Tongue (tissue), 2 donors: ENCODE measurements around the gene BLOC1S4. TPM values are rescaled to one million over a fixed set of nuclear protein-coding genes. Genes with fewer than 3 reads are reported as not detected.
"Not testable (repeated sequence)": the region's sequence is repeated elsewhere in the genome, so short reads cannot be mapped to it uniquely, and the experiment has no call there.

ENCODE experiments used
- DNase-seq: peaks from one replicate; pipeline ENCODE4 v3.0.0-alpha.2; 2015
- total RNA-seq: library from RNA; depleted of rRNA; stranded (reverse); fragments of >200 nt; gene quantifications from one replicate; pipeline ENCODE4 v1.2.3, GENCODE V29; 2014

Gene BLOC1S4
- total RNA-seq, 1 donor from 2014 or later, result 17.1 TPM

DNA sequence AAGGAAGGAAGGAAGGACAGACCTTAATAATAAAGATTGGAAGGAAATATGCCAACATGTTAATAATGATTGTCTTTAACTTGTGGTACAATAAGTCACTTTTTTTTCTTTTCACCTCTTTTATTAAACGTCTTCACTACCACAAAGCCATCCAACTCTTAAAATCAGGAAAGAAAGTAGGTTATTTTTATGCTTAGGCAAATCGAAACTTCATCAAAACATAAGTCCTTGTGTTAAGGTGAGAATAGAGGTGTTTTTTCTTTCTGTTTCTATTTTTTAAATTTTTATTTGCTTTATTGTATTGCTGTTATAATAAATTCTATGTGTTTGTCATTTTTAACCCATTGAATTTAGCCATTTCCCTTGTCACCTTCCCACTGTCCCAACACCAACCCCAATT, 26.5 kb downstream of the BLOC1S4 start:
- DNase-seq, result no peak

DNA sequence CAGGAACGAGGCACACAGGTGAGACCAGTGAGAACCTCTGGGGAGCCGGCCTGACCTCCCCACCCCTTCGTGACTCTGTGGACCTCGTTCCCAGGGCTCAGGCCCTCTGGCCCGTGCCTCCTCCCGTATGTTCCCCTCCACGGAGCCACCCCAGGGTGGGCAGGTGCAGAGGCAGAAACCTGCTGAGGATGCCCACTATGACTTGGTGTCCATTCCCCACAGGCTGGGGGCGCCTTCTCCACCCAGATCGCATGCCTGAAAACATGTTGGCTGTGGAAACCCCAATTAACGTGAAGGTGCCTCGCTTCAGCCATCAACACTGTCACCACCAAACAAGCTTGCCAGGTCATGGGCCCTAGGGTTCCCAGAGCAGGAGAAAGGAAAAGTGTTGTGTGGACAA, 27.0 kb downstream of the BLOC1S4 start:
- DNase-seq, result no peak

DNA sequence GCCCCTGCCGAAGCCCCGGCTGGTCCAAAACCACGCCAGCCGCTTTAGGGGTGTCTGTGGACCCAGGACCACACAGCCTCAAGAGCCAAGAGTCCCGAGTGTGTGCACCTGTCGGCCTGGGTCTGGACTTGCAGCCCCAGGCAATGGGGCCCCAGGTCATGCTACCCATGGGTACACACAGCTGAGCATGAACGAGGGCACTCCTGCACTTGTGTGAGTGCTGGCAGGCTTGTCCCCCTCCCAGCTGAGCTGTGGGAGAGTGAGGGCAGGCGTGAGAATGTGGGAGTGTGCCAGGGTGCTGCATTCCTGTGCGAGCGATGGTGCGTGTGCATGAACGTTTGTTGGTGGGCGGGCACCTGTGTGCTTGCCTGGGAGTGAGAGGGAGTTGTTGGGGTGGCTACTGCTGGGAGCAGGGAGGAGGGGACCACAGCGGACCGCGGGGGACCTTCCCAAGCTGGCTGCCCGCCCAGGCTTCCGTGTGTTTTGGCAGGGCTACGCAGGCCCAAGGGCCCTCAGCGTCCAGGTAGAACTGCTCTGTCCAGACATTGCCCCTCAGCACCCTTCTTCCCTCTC, 30.8 kb downstream of the BLOC1S4 start:
- peak; percentile 63 for DNase-seq

DNA sequence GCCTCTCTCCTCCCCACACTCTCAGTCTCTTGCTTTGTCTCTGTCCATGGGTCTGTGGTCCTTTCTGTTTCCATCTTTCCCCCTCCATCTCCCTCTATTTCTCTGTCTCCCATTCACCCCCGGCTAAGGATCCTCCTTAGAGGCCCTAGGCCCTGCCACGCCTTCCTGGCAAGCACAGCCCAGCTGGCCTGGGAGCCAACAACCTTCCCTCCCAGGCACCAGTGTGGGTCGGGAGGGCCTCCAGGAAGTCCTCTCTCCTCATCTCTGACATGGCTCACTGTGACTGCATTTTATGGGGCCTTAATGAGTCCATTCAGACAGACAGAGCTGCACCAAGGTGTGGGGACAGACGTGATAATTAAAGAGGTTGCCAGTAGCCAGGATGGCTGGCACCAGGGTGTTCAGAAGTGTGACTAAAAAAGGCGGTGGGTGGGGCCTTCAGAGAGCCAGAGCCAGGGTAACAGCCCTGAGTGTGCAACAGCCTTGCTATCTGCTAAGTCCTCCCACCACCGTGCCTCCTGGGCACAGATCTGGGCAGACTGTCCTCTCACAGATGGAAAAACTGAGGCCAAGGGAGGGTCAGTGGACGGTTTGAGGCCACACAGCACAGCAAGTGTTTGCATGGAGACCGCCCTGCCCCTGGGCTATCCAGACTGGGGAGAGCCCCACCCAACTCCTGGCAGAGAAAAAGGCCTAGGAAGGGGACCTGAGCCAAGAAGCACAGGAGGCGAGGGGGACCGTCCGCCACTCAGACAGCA, 31.5 kb downstream of the BLOC1S4 start:
- peak; percentile 56 for DNase-seq

DNA sequence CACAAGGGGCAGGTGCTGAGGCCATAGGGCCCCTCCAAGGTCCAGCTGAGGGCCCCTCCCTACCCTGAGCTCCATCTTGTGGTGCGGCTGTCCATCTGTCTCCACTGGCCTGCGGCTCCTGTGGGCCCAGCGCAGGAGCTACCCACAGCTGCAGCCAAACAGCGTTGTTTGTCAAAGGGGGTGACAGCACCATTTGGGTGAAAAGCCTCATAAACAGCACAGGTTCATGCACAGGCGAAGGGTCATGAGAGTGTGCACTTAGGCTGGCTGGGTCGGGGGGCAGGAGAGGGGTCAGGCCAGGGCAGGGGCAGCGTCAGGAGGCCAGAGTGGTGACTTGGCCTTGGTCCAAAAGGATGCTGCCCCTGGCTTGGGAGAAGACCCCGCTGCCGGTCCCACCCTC, 32.3 kb downstream of the BLOC1S4 start:
- DNase-seq, result no peak

DNA sequence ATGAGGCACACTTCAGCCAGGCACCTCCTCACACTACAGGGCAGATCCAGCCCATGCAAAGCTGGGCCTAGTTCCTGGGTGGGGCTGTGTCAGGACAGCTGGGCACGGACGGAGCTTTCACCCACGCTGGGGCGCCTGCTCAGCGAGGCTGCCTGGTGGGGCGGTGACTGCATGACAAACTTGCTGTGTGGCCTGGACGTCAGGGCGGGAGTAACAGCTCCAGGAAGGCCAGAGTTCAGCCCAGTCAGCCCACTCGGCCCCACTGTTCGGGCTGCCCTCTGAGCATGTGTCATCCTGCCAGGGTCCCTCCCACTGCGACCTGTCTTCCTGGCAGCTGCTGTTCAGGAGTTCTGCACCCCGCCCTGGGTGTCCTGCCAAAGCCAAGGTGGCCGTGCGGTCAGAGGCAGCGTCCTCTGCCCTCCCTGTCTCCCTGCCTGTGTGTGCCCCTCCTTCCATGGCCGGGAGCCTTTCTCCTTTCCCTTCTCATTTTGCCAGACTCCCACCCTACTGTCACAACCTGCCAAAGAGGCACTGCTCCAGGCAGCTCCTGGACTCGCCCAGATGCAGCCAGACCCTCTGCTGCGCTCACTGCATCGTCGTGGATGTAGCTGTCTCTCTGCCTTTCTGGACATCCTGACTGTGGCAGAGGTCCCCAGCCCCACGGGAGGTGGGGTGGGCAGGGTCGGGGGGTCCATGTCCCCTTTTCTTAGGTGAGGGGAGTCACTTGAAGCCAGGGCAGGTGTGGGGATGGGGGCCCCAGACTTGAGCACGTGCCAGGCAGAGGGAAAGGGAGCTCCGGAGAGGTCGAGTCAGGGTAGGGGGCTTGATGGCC, 33.6 kb downstream of the BLOC1S4 start:
- peak; percentile 64 for DNase-seq

DNA sequence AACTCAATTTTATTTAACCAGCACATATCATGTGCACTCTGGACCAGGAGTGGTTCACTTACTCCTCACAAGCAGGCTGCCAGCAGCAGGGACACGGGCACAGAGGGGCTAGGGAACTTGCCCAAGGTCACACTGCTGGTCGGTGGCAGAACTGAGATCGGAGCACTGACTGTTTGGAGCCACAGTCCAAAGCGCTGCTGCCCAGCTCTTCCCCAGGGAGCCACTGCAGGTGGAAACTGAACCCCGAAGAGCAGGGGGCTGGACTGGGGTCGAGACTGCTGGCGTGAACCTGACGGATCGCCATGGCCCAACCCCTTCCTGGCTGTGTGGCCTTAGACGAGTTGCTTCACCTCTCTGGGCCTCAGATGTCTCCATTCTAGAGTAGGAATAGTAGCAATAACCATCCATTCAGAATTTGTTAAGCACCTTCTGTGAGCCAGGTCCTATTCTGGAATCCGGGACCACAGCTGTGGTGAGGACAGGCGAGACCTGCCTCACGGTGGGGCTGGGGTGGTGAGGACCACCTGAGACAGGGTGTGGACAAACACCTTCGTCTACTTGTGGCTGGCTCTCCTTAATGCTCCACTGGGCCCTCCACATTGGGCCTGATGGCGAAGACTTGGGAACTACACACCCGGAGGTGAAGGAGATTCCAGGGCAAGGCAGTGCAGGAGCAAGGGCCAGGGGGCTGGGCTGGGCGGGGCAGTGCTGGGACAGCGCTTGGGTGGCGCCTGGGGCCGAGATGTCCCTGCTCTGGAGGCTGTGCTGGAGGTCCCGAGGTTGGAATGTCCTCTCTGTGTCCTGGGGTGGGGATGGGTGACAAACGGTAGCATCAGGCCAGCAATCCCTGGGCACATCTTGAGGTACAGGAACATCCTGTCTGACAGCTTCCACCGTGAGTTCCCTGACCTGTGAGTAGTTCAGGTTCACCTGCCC, 34.6 kb downstream of the BLOC1S4 start:
- DNase-seq, result no peak

DNA sequence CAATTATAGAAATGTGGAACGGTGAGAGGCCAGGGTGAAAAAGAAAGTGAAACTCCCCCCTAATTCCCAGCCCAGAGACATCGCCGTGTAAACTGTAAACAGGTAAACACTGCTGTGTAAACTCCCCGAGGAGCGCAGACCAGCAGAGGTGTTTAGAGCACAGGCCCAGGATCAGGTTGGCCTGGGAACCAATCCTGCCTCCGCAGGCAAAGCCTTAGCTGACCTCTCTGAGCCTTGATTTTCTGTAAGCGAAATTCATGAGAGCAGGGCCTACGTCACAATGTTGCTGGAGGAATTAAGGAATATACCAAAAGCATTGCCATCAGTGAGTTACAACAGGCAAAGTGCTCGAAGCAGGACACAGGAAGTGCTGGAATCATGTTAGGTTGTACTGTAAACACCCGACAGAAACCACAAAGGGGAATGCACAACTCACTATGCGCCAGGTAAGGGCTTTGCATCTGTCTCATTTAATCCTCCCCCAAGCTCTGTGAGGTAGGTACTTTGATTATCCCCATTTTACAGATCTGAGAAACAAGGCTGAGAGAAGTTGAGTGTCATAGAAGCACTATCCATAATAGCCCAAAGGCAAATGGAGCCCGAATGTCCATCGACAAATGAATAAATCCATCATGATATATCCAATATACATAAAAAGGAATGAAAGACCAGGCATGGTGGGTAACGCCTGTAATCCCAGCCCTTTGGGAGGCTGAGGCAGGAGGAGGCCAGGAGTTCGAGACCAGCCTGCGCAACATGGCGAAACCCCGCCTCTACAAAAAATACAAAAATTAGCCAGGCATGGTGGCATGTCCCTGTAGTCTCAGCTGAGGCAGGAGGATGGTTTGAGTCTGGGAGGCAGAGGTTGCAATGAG, 35.9 kb downstream of the BLOC1S4 start:
- DNase-seq, result no peak

DNA sequence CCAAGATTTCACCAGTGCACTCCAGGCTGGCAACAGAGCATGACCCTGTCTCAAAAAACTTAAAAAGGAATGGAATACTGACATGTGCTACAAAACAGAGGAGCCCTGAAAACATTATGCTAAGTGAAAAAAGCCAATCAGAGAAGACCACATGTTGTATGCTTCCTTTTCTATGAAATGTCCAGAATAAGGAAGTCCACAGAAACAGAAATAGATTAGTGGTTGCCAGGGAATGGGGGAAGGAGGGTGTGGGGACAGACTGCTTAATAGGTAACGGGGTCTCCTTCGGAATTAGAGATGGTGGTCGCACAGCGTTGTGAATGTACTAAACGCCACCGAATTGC, 36.5 kb downstream of the BLOC1S4 start:
- DNase-seq, result no peak

DNA sequence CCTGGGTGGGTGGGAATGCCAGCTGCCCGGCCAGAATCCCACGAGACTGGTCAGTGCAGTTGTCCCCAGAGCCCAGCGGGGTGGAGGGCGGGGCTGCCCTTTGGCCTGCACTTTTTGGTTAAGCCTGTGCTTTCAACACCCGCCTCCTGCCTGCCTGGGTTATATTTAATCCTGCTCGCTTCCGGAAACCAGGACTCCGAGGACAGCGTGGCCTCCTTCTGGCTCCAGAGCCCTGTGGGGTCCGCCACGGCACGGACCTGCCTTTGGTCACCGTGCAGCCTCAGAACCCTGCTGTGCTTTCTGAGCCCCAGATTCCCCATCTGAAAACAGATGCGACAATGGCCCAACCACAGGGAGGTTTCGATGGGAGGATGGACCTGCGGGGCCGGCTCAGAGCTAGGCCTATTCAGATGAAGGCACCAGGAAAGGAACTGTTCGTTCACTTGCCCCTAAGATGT, 37.2 kb downstream of the BLOC1S4 start:
- no peak for DNase-seq

DNA sequence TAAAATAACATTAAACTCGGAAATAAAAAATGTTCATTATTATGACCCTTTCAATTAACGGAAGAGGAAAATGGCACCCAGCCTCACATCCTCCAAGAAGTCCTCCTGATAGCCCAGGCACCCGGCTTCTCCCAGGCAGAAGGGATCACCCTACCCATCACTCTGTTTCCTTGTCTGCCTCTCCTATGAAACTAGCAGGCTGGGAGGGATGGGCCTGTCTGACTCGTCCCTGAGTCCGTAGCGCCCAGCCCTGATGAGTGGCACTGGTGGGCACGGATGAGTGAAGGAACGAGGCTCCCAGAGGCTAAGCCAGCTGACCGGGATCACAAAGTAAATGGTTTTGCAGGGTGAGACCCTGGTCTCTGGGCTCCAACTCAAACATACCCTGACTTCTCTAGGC, 37.9 kb downstream of the BLOC1S4 start:
- DNase-seq, result no peak

DNA sequence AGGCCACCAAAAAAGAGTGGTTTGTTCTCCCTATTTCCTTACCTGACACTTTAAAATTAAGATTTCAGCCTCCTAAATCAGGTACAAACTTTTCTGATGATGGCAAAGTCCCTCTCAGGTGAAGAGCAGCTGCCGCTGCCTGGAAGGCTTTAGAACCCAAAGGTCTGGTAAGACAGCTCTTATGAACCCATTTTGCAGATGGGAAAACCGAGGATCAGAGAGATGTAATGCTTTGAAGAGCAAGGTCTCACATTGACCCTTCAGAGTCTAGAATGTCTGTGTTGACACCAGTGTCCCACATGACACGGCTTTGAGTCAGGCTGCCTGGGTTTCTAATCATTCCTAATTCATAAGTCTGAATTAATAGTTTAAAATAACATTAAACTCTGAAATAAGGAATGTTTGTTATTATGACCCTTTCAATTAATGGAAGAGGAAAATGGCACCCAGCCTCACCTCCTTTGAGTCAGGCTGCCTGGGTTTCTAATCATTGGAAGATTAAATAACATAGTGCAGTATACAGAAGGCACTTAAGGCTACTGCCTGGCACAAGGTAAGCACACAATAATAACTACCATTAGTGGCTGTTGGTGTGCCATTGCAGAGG, 38.6 kb downstream of the BLOC1S4 start:
- no peak for DNase-seq

DNA sequence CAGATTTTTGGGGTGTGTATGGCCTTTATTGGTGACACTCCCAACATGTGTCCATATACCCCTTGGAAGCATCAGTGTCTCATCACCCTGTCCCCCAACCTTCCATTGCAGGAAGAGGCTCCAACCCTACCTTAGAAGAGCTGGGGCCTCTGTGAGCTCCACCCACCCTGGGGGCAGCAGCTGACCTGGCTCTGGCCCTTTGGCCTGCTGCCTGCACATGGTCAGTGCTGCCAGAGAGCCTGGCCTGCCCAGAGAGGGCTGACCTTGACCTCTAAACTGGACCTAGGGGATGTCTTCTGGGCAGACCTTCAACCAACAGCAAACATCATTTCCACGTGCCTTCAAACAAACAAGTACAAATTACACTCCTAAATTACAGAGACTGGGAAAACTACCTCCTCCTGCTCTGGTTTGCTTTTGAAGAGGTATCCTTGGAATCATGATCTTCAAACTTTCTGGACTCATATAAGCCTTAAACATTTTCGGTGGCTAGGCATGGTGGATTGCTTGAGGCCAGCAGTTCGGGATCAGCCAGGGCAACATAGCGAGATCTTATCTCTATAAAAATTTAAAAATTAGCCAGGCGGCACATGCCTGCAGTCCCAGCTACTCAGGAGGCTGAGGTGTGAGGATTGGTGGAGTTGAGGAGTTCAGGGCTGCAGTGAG, 39.2 kb downstream of the BLOC1S4 start:
- DNase-seq, result no peak

DNA sequence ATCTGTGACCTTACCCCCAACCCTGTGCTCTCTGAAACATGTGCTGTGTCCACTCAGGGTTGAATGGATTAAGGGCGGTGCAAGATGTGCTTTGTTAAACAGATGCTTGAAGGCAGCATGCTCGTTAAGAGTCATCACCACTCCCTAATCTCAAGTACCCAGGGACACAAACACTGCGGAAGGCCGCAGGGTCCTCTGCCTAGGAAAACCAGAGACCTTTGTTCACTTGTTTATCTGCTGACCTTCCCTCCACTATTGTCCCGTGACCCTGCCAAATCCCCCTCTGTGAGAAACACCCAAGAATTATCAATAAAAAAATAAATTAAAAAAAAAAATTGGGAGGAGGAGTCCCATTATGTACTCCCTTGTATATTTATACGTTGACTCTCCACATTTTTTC, 40.4 kb downstream of the BLOC1S4 start:
- not testable (repeated sequence) for DNase-seq

DNA sequence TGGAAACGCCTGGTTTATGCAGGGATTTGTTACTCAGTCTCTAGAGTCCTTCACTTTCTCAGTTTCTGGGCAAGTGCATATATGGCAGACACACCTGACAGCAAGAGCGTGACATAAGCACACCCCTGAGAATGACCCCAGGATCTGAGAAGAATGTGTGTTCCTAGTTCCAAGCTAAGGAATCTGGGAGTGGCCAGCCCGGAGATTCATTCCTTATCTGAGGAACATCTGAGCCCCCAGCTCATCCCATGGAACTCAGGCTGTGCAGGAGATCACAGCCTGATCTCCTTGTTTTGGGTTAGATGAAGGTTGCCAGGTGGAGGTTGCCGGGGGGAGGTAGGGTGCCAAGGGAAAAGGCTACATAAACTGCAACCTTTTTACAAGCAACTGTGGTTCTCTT, 42.8 kb downstream of the BLOC1S4 start:
- no peak for DNase-seq

DNA sequence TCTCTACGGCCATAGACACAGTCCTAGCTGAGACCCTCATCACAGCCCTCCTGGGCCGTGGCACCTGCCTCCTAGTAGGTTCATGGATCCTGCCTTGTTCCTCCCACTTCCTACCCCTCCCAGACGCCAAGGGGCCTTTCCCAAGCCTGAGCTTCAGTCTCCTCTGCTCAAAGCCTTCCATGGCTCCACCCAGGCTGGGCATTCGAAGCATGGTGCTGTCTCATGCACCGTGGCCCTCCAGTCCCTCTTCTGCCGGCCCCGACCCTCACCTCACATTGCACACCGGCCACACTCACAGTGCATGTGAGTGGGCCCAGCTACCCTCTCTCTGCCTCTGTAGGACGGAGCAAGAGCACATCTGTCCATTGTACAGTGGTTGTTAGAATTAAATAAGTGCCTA, 44.9 kb downstream of the BLOC1S4 start:
- DNase-seq, result no peak

DNA sequence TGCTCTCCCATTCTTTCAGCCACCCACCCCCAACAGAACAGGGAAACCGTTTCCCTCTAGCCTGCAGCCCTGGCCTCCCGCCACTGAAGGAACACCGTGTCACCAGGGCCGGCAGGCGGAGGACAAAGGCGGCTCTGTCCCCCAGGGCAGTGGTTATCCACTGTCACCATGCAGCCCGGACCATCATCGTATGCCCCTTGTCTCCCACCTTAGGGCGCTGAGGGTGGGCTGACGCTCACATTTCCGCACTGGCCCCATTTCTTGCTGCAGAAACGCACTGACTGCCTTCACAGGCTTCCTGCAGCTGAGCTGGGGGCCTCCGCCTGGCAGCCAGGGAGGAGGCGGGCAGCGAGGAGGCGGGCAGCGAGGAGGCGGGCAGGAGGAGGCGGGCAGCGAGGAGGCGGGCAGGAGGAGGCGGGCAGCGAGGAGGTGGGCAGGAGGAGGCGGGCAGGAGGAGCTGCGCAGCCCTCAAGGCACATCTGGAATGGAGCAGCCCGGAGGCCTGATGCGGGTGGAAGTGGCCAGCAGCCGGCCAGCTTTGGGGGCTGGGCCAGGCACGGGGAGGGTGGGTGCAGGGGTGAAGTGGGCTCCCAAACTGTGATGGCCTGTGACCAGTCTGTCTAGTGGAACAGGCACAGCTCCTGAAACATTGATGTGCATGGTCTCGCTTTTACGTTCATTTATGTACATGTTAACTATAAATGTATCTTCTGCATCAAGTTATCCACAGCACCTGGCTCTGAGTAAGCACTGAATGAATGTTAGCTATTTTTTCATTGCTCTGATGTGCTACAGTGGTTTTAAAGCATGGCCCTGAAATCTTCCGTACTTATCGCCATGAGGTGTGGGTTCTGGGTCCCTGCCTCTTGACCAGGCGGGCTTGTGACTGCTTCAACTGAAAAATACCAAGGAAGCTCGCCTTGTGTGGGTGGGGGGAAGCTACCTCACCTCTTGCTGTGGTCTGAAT, 46.0 kb downstream of the BLOC1S4 start:
- DNase-seq, result peak; percentile 59

DNA sequence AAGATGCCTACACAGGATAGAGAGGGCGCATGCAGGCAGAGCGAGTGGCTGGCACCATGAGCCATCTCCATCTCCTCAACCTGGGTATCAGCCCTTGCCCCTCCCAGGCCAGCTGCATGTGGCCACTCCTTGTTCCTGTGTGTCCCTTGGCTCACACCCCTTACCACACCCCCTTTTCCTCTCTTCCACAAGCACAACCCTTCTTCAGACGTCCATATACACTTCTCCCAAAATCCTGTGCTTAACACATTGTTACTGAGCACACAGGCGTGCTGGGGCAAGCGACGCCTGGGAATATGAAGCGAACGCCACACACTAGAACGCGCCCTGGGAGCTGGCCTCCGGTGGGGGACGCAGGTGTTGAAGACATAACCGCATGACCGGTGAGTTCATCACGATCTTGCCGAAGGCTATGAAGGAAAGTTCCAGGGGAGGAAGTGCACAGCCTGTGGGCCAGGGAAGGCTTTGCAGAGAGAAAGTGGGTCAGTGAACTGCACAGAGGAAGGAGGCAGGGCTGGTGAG, 47.4 kb downstream of the BLOC1S4 start:
- peak; percentile 44 for DNase-seq
